HG02938 (cell line): ENCODE results near the gene CBR1.
"Not testable (repeated sequence)": the region's sequence is repeated elsewhere in the genome, so short reads cannot be mapped to it uniquely, and the experiment has no call there.

Source experiments
- ATAC-seq: cut with Tn5 transposase; IDR thresholded peaks from one replicate; pipeline ENCODE4 v1.9.1; 2021; ENCODE audit warnings: mild to moderate bottlenecking, moderate library complexity; ENCODE audit not compliant: unreplicated experiment

CBR1 gene

DNA sequence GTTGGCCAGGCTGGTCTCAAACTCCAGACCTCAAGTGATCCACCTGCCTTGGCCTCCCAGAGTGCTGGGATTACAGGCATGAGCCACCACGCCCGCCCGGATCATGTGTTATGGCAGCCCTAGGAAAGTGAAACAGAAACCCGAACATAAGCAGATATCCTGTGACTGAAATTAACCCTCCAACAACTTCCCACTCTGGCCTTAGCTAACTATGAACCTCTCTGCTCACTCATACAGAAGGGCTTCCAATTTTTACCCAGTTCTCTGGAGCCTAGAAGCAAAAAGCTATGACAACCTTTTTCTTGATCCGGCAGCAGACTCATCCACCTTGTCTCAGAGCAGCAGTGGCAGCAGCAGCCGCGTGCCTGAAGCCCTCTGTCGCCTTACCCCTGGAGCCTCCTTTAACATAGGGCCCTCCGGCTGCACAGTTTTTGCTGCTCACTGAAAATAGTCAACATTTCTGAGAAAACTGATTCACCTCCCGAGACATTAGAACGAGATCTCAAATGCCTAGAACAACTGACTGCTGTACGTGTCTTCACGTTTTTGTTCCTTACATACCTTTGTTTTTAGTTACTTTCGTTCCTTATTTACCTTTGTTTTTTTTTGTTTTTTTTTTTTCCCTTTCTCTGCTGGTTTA, 9.3 kb downstream of the CBR1 start:
- no peak for ATAC-seq

DNA sequence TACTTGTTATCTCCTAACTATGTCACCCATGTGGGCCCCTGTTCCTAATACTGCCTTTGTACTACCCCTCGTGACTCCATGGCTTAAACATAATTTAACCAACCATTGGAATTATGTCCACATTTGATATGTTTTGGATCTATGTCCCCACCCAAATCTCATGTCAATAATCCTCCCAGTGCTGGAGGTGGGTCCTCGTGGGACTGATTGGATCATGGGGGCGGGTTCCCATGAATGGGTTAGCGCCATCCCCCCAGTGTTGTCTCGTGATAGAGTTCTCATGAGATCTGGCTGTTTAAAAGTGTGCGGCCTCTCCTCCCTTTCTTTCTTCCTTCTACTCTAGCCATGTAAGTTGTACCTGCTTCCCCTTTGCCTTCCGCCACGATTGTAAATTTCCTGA, 9.8 kb downstream of the CBR1 start:
- ATAC-seq, result no peak

DNA sequence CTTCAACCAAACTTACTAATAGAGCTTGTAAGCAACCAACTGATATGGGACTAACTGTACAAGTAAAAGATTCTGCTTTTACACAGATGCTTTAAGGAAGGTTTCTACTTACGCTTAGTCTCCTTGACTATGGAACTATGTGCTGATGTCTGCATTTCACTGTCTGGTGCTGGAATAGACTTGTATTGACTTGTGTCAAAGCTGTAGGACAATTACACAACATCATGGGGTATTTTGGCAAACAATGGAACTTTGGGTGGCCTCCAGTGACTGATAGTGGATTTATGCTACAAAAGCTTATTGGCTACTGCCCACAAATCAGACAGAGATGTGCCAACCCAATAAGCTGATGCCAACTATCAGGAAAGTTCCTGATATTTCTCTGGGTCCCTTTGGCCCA, 10.6 kb downstream of the CBR1 start:
- ATAC-seq, result no peak

DNA sequence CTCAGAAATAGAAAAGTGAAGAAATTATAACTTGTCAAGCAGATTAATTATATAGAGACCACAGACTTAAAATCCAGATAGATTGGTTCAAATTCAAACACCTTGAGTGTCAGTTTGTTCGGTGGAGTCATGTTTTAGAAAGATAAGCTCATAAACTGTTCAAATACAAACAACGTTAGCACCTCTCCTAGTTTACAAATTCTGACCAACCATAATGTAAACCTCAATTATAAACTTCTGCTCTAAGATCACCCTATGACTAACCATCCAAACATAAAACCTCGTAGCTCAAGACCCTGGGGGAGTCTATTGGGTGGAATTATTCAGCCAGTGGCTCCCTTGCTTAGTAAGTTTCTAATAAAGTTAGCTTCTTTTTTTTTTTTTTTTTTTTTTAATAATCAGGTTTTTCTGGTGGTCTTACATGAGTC, 12.4 kb downstream of the CBR1 start:
- ATAC-seq, result no peak

DNA sequence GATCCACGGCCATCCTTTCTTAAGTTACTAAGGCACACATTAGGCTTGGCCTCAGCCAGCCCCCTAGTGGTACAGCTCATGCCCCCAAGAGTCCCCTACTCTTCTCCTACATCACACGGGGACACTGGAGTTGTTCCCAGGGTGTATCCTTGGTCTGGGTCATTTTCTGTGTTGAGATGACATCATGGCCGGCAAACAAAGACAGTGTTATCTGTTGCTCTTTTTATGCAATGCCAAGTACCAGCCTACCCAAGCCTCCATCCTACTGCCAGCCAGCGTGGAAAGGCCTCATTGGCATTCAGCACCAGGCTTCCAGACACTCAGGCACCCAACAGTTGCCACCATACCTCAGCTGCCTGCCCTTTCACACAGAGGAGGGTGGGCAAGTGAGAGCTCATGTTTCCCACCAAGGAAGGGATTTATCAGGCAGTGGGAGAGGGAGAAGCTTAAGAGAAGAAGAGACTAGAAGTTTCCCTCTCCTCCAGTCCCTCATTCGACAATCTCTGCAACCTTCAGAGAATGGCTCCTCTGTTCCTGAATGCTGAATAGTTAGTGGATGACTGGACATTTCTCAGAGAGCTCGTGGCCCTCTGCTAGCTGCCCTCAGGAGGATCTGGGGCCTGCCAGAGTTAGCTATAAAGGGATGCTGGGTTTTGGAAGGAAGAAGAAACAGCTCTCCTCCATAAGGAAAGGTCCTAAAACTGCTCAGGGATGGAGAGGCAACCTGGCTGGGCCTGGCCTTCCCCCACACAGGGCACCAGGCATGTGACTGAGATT, 17.7 kb downstream of the CBR1 start:
- ATAC-seq, result no peak

DNA sequence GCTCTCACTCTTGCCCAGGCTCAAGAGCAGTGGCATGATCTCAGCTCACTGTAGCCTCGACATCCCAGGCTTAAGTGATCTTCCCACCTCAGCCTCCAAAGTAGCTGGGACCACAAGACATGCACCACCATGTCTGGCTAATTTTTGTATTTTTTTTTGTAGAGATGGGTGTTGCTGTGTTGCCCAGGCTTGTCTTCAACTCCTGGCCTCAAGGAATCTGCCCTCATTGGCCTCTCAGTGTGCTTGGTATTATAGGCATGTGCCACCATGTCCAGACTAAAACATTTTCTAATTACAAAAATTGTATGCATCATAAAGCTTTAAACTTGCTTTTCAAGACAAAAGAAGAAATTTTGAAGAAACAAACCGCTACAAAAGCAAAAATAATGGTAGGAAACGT, 20.1 kb downstream of the CBR1 start:
- no peak for ATAC-seq

DNA sequence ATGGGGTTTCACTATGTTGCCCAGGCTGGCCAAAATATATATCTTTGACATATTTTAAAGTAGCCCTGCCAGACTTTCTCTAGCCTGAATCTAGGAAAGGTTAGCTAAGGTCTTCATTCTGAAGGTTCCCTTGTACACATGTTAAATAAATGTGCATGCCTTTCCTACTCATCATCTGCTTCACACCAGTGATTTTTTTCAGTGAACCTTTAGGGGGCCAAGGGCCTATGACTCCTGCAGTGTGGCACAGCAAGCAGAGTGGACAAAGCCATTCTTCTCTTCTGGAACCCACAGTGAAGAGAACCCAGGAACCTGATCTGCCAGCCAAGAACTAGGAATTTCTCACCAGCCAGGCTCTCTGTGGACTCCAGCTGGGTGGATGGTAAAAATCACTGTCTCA, 22.9 kb downstream of the CBR1 start:
- no peak for ATAC-seq

DNA sequence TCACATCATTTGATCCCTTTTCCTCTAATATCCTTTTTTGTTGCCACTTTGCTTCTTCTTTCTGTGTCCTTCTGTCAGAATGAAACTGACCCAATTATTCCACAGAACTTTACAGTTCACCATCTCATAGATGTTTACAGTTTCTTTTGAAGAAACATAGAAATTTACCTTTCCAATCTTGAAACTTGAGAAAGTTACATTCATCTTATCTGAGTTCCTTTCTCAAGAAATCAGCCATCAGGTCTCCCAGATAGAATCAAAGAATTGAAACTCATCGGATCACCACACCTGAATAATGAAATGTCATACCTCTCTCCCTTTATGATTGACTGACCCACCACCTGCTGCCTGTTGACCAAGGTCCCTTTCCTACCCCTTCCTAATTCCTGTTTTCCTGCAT, 23.7 kb downstream of the CBR1 start:
- ATAC-seq, result no peak

DNA sequence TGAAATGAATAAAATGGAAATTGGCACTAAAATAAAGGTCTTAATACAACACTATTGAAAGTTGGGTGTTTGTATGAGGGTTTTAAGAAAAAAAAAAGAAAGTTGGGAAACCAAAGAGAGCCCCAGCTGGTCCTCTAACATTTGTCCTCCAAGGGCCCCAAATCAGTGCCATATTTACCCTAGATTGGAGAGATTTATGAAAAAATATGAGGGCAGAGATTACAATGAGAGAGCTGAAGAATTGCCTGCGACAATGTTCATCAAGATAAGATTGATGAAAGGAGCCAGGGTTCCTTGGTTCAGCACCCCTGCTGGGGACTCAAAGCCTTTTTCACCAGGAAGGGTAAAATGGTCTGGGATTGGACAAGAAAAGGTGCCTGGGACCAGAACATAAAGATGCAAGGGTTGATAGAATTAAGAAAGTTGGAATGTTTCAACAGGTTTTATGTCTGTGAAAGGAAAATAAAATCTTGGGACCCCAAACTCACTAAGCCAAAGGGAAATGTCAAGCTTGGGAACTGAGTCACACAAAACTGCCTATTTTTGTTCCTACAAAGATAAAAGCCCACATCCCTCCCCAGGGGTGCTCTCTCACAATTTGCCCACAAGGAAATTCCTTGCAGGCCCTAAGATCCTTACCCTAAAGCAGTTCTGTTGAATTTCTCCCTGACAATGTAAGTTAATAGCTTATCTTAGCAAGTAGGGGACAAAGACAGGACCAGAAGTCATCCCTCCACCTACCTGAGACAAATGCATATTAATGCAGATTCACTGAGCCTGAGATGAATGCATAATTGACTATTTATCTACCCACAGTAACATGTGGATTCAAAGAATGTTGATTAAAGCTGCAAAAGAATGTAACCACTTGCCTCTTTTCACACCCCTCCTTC, 26.8 kb downstream of the CBR1 start:
- ATAC-seq, result no peak

DNA sequence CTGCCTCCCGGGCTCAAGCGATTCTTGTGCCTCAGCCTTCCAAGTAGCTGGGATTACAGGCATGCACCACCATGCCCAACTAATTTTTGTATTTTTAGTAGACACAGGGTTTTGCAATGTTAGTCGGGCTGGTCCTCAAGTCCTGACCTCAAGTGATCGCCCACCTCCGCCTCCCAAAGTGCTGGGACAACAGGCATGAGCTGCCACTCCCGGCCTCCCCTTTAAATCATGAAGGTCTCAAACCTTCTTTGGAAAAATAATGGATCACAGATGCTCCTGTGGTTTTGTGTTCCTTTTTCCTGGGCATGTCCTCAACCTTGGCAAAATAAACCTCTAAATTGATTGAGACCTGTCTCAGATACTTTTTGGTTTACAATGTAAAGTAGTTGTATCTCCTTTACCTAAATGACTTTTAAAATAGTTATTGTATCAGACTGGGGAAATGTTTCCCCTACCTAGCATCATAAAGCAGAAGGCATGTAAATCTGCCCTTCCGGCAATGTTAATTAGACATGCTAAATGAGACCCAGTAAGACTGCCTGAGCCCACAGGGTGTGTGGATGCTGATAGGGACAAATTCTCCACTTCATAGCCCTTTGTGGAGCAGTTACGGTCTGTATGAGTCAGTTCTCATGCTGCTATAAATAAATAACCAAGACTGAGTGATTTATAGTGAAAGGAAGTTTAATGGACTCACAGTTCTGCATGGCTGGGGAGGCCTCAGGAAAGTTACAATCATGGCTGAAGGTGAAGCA, 27.8 kb downstream of the CBR1 start:
- peak; percentile 83 for ATAC-seq

DNA sequence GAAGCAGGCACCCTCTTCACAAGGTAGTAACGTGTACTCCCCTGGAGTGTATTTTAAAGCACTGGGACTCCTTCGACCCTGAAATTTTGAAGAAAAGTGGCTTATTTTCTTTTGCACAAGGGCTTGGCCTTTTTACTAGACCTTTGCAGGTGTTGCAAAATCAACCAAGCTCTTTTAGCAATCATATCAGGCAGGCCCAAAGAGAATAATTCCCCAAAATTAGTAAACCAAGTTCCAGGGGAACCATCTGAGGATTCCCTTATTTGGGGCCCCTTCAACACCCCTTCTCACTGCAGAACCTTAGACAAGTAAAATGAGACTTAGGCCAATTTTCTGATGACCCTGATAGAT, 28.3 kb downstream of the CBR1 start:
- no peak for ATAC-seq

DNA sequence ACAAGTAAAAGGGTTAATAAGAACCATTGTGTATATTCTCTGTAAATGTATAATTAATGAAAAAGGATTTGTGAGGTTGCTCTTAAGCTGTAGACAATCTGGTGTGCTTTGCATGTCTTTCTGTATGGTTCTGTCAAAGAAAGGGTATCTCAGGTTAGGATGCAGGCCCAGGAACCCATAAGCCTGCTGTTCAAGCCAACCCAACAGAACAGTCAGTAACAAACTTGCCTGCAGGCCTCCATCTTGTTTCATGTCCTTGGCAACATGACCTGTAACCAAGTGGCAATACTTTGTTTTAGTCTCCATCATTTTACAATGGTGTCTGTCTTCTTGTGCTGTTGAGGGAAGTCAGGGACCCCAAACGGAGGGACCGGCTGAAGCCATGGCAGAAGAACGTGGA, 29.2 kb downstream of the CBR1 start:
- ATAC-seq, result no peak

DNA sequence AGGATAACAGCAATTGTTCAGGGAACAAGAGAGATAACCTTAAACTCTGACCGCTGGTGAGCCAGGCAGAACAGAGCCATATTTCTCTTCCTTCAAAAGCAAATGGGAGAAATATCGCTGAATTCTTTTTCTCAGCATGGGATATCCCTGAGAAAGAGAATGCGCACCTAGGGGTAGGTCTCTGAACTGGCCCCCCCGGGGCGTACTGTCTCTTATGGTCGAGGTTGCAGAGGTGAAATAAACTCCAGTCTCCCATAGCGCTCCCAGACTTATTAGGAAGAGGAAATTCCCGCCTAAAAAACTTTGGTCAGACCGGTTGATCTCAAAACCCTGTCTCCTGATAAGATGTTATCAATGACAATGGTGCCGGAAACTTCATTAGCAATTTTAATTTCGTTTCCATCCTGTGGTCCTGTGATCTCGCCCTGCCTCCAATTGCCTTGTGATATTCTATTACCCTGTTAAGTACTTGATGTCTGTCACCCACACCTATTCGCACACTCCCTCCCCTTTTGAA, 29.9 kb downstream of the CBR1 start:
- not testable (repeated sequence) for ATAC-seq

DNA sequence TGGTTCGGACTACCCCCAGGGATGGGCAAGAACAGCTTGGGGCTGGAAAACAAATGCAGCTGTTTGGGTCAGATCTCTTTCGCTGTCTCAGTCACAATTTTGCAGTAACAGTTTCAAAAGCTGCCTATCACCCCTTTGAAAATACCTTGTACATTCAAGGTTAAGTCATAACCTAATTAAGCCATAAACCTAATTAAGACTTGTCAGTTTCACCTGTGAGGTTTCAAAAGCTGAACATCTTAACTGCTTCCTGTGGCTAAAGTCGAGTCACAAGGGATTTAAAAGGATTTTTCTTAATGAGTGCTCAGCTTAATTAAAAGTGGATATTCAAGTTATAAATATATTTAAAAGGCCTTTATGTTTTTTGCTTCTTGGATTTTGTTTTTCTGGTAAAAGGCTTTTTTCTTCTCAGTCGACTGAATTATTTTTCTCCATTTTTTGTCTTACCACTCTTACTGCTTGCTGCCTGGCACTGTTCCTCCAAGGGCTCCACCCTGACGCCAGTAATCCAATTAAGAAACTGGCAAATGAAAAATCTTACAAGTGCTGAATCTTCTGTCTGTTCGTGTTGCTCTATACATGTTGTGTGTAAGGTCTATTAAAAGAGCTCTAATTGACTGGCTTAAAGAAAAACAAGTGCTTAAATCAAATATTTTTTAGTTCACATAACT, 31.3 kb downstream of the CBR1 start:
- no peak for ATAC-seq

DNA sequence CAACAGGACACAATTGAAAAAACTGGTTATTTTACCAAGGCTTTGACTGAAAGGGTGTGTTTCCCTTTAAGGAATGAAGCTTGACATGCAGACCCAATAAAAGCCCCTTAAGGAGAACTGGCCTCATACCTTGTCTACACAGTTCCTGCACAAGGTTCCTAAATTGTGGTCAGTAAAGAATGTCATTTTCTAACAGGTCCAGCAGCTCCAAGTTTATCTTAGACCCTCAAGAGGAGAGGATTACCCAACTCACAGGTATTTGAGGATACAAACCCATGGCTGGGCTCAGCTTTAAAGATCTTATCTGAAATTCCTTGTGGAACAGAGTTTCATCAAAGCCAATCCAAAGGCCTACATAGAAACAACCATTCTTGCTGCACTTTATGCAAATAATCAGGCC, 33.6 kb downstream of the CBR1 start:
- ATAC-seq, result no peak

DNA sequence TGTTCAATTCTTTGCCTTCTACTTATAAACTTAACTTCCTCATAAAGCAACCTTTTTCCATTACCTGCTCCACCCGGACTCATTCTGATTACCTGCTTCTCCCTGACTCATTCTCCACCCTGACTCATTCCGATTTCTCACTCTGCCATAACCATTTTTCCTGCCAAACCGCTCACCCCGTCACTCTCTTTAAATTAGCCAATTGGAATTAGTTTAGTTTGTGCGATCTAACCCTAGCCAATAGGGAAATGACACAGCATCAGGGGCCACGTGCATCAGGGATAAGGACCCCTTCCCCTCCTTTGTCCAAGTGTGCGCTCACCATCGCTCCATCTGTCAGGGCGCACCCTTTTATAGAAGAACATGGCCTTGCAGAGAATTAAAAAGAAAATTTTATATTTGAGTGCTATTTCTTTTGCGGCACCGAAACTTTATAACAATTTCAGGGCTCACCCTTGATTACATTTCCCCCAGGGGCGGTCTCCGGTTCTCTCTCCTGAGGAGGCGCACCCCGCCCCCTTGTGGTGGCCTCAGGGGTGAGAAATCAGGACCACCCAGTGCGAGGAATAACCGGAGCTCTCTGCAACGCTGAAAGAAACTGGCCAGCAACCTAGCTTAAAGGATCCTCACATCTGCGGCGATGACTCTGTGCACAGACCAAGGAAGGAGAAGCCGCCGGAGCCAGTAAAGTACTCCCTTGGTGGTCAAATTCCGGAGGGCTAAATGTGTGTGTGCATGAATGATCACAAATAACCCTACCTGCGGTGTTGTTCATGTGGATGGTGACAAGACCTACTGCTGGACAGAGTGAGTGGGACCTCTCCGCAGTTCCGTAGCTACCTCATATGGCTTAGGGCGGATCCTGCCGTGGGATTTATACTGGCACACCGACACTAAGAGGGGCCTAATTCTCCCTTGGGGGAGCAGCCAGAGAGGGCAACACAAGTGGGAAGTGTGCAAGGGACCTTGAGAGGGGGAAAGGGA, 34.8 kb downstream of the CBR1 start:
- ATAC-seq, result no peak

DNA sequence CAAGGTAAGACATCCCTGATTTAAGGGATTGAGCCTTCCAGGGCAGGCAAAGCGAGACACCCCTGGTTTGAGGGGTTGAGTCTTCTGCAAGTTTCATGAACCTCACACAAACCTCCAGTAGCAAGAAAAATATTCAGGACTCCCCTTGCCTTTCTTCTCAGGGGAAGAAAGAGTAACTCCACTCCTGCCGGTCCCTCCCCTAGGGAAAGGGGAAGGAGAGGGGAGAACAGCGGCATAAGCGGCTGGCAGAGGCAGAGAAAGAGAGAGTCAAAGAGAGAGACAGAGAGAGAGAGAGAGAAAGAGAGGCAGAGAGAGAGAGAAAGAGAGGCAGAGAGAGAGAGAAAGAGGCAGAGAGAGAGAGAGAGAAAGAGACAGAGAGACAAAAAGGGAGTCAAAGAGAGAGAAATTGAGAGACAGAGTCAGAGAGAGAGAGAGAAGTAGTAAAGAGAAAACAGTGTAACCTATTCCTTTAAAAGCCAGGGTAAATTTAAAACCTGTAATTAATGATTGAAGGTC, 35.6 kb downstream of the CBR1 start:
- ATAC-seq, result no peak

DNA sequence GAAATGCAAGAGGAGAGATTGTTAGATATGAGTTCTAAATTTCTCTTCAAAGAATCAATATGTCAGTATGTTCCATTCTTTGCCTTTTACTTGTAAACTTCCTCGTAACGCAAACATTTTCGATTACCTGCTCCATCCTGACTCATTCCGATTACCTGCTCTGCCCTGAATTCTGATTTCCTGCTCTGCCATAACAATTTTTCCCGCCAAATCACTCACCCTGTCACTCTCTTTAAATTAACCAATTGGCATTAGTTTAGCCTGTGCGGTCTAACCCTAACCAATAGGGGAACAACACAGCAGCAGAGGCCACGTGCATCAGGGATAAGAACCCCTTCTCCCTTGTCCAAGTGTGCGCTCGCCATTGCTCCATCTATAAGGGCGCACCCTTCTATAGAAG, 40.0 kb downstream of the CBR1 start:
- ATAC-seq, result no peak

DNA sequence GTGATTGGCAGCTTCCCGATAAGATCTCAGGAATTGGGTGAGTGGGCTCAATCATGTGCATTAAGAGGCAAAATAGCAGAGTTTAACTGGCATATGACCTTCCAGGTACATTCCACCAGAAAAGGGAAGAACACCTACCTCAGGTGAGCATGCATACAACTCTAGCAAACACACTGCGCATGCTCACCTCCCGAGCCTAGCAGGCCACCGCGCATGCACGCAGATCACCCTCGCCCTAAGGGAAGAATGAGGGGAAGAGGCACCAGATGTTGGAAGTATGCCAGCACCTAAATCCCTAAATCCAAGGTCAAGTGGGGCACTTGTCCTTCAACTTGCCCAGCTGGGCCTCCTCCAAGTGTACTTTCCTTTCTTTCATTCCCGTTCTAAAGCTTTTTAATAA, 41.4 kb downstream of the CBR1 start:
- no peak for ATAC-seq
